Mononuclear cell (primary cell): Measurements from ENCODE around the gene RMRP. TPM values are rescaled to one million over a fixed set of nuclear protein-coding genes. Genes with fewer than 3 reads are reported as not detected.

Experiments
- H3K27me3 ChIP-seq: 2 replicates; pipeline ENCODE4 v1.6.0; 2011; ENCODE audit warnings: low read length, control low read depth; ENCODE audit not compliant: insufficient read depth
- H3K4me1 ChIP-seq: 2 replicates; pipeline ENCODE4 v1.5.1; 2011; ENCODE audit warnings: mild to moderate bottlenecking, low read length, control low read depth; ENCODE audit not compliant: insufficient read depth
- H3K4me3 ChIP-seq: 2 replicates; pipeline ENCODE4 v1.5.1; 2011; ENCODE audit warnings: mild to moderate bottlenecking, low read length, moderate library complexity
- H3K9me3 ChIP-seq: 2 replicates; pipeline ENCODE4 v1.5.1; 2011; ENCODE audit warnings: low read depth, mild to moderate bottlenecking, control low read depth, low read length
- total RNA-seq: library from RNA; depleted of rRNA; stranded (reverse); fragments of >200 nt; gene quantifications from one replicate; pipeline ENCODE4 v1.2.3, GENCODE V29; 2012

The RMRP gene
- total RNA-seq: 37,843 TPM

DNA sequence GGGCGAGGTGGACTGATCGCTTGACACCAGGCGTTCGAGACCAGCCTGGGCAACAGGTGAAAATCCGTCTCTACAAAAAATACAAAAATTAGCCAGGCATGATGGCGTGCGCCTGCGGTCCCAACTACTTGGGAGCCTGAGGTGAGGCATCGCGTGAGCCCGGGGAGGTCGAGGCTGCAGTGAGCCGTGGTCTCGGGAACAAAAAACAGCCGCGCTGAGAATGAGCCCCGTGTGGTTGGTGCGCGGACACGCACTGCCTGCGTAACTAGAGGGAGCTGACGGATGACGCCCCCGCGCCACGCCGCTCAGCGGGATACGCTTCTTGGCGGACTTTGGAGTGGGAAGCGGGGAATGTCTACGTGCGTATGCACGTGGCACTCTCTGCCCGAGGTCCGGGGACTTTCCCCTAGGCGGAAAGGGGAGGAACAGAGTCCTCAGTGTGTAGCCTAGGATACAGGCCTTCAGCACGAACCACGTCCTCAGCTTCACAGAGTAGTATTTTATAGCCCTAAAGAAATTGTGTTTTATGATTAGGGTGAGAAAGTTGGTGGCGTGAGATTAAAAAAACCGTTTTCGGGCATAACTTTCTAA, at the start of gene RMRP:
RMRP (minus strand) TSS at position 474 of the 591 bp plus-strand sequence.
- Histone ChIP-seq H3K4me3 (peak within 1 kb of the TSS; percentile 87), H3K9me3 (no peaks in the 10 kb centered on the region), H3K4me1 (peaks cover 60% of the 10 kb centered on the region), H3K27me3 (no peaks in the 10 kb centered on the region)

- Histone ChIP-seq H3K27me3 (no peaks in the 10 kb centered on the region), H3K4me1 (no peaks in the 10 kb centered on the region), H3K4me3 (no peak overlapping the region), H3K9me3 (no peaks in the 10 kb centered on the region)
Observed at GRCh38 chr9:35706951-35707350, 49.1 kb upstream of the RMRP start.

- Histone ChIP-seq H3K4me1 (no peaks in the 10 kb centered on the region), H3K4me3 (no peak overlapping the region), H3K9me3 (no peaks in the 10 kb centered on the region), H3K27me3 (no peaks in the 10 kb centered on the region)
Observed at GRCh38 chr9:35705836-35706430, 48.1 kb upstream of the RMRP start.

DNA sequence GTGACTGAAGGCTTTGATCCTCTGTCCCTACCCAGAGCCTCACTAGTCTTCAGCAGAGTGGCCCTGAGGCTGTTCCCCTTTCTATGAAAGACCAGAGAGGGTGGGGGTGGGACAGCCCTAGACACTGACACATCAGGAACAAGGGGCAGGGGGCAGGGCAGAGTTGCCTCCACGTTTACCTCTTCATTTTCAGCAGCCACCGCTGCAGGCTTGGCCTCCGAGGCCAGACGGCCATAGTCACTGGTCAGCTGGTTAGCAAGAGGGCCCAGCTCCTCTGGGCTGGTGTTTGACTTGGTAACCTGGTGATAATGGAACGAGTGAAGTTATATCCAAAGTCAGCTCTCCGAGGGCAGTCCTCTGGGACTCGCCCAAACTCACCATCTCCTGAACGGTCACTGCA, 47.6 kb upstream of the RMRP start:
- no peaks in the 10 kb centered on the region for H3K27me3 ChIP-seq
- H3K4me3 ChIP-seq: no peak overlapping the region
- no peaks in the 10 kb centered on the region for H3K9me3 ChIP-seq
- no peaks in the 10 kb centered on the region for H3K4me1 ChIP-seq

- H3K4me1 ChIP-seq: no peaks in the 10 kb centered on the region
- H3K4me3 ChIP-seq: no peak overlapping the region
- H3K9me3 ChIP-seq: no peaks in the 10 kb centered on the region
- H3K27me3 ChIP-seq: no peaks in the 10 kb centered on the region
Observed at GRCh38 chr9:35703906-35704672, 46.3 kb upstream of the RMRP start.

GRCh38 chr9:35702696-35703095, 44.9 kb upstream of the RMRP start:
- Histone ChIP-seq H3K4me3 (no peak overlapping the region), H3K9me3 (no peaks in the 10 kb centered on the region), H3K27me3 (no peaks in the 10 kb centered on the region), H3K4me1 (no peaks in the 10 kb centered on the region)

DNA sequence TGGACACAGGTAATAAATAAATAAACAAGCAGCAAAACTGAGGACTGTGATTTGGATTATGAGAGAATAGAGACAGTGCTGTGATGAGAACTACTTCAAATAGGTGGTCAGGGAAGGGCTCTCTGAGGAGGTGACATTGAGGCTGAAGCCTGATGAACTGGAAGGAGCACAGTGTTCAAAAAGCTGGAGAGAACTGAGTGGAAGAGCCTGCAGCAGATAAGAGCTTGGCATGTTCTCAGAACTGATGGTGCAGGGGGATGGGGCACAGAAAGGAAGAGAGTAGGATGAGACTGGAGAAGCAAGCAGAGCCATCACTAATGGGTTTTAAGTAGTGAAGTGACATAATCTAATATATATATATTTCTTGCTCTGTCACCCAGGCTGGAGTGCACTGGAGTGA, 43.1 kb upstream of the RMRP start:
- no peaks in the 10 kb centered on the region for H3K9me3 ChIP-seq
- no peak overlapping the region for H3K4me3 ChIP-seq
- H3K27me3 ChIP-seq: no peaks in the 10 kb centered on the region
- peaks cover 4% of the 10 kb centered on the region for H3K4me1 ChIP-seq

DNA sequence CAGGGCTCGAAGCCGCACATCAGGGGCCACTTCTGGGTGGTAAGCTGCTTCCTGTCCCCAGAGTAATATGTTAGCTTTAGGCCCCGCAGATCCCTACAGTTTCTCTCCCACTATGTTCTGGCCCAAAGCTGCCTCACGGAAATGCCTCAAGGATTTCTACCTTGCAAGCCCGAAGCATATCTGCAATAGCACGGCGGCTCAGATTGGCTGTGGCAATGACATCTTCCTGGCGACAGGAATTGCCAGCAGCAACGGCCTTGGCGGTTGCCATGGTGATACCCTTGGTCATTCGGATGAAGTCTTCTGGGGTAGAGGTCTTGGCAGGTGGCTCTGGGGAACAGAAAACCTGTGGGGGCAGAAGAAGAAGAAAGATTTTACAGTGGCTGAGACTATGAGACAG, 42.2 kb upstream of the RMRP start:
- H3K4me3 ChIP-seq: no peak overlapping the region
- no peaks in the 10 kb centered on the region for H3K27me3 ChIP-seq
- H3K9me3 ChIP-seq: no peaks in the 10 kb centered on the region
- H3K4me1 ChIP-seq: peaks cover 4% of the 10 kb centered on the region

GRCh38 chr9:35698231-35698630, 40.4 kb upstream of the RMRP start:
- Histone ChIP-seq H3K27me3 (no peaks in the 10 kb centered on the region), H3K4me3 (no peak overlapping the region), H3K9me3 (no peaks in the 10 kb centered on the region), H3K4me1 (peaks cover 4% of the 10 kb centered on the region)

DNA sequence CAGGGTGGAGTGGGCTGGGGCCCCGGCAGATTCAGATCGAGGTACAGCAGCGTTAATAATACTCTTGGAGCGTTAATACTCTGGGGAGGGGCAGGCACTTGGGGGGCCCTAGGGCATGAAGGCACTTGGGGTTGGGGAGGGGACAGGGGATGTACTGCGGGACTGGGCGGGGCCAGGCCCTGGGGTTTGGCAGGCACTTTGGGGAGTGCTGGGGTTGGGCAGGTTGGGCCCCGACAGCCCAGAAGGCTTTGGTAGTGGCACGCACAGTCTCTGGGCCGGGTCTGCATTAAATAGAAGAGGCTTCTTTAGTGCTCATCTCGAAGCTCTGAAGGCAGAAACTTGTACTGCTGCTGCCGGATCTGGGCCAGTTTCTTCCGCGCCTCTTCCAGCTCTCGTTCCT, 39.7 kb upstream of the RMRP start:
- Histone ChIP-seq H3K9me3 (no peaks in the 10 kb centered on the region), H3K4me1 (peaks cover 4% of the 10 kb centered on the region), H3K27me3 (no peaks in the 10 kb centered on the region), H3K4me3 (no peak overlapping the region)

DNA sequence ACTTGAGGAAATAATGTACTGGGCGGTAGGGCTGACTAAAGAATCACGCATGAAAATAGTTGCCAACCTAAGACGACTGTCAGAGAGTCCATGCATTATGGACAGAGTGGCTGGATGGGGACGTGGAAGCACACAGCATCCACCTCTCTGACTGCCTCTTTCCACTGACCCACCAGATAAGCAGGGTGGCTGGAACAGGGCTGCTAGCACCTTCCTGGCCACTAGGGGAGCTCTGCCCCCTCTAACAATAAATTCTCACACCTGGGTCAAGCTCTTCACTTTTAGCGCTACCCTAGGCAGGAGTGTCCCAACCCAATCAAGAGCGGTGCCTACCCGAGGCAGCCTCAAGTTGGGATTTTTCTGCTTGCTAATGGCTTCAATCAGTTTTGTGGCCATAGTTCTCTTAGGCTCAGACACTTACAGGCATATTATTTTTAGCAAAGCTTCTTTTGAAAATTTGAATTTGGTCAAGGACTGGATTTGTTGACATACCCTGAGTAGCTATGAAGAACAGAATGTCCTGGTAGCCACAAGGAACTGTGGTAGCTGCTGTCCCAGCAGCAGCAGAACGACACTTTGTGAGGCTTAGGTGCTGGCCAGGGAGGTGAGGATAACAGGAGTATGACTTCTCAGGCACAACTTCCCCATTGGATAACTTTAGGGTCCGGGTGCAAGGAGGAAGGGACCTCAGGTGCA, 38.8 kb upstream of the RMRP start:
- Histone ChIP-seq H3K27me3 (no peaks in the 10 kb centered on the region), H3K9me3 (no peaks in the 10 kb centered on the region), H3K4me3 (no peak overlapping the region), H3K4me1 (peaks cover 5% of the 10 kb centered on the region)

DNA sequence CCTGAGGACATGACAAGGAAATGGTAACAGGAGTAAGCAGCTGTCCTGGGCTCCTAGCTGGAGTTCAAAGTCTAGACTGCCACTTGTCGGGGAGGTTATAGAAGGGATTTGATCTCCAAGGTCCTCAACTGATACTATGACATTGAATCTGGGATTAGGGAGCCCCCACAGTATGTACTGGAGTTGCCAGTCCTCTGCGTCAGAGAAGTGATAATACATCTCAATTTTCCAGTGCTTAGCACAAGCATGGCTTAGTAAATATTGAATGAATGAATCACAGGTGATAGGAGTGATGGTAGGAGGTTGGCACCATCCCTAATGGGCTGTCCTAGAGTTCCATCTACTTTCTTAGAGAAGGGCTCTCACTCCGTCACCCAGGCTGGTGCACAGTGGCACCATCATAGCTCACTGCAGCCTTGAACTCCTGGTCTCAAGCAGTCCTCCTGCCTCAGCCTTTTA, 38.2 kb upstream of the RMRP start:
- no peak overlapping the region for H3K4me3 ChIP-seq
- H3K27me3 ChIP-seq: no peaks in the 10 kb centered on the region
- no peaks in the 10 kb centered on the region for H3K9me3 ChIP-seq
- peaks cover 12% of the 10 kb centered on the region for H3K4me1 ChIP-seq

GRCh38 chr9:35691757-35692301, 34.0 kb upstream of the RMRP start:
- Histone ChIP-seq H3K9me3 (no peaks in the 10 kb centered on the region), H3K4me3 (no peak overlapping the region), H3K4me1 (peaks cover 21% of the 10 kb centered on the region), H3K27me3 (no peaks in the 10 kb centered on the region)

DNA sequence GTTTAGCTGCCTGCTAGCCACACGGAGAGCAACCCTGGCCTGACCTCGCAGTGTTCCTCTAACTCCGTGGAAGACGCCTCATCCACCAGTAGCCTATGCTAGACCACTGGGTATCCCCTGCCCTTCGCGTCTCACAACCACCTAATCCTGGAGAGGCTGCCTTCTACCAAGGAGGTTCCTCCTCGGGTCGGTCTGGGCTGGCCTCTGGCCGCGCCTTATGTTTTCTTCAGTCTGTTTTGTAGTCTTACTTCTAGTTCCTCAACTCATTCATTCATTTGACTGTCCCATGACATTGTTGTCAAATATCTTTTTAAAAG, 33.5 kb upstream of the RMRP start:
- no peaks in the 10 kb centered on the region for H3K27me3 ChIP-seq
- peak overlapping the region; percentile 55 for H3K4me3 ChIP-seq
- no peaks in the 10 kb centered on the region for H3K9me3 ChIP-seq
- H3K4me1 ChIP-seq: peaks cover 19% of the 10 kb centered on the region
